Measurements from ENCODE around the gene TBC1D5.

TBC1D5 gene

GRCh38 chr3:17207019-17207418, 535.4 kb downstream of the TBC1D5 start:
- TF ChIP-seq, protein P1, sequence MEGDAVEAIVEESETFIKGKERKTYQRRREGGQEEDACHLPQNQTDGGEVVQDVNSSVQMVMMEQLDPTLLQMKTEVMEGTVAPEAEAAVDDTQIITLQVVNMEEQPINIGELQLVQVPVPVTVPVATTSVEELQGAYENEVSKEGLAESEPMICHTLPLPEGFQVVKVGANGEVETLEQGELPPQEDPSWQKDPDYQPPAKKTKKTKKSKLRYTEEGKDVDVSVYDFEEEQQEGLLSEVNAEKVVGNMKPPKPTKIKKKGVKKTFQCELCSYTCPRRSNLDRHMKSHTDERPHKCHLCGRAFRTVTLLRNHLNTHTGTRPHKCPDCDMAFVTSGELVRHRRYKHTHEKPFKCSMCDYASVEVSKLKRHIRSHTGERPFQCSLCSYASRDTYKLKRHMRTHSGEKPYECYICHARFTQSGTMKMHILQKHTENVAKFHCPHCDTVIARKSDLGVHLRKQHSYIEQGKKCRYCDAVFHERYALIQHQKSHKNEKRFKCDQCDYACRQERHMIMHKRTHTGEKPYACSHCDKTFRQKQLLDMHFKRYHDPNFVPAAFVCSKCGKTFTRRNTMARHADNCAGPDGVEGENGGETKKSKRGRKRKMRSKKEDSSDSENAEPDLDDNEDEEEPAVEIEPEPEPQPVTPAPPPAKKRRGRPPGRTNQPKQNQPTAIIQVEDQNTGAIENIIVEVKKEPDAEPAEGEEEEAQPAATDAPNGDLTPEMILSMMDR (IDR thresholded peaks at IDR 0.05; ENCODE audit: insufficient read depth, low read depth, low read length, missing control alignments), result no peak
- no peak overlapping the region for H3K4me3 ChIP-seq (ENCODE audit: low read depth, low read length)
- DNase-seq (ENCODE audit: low read depth), result no peak

DNA sequence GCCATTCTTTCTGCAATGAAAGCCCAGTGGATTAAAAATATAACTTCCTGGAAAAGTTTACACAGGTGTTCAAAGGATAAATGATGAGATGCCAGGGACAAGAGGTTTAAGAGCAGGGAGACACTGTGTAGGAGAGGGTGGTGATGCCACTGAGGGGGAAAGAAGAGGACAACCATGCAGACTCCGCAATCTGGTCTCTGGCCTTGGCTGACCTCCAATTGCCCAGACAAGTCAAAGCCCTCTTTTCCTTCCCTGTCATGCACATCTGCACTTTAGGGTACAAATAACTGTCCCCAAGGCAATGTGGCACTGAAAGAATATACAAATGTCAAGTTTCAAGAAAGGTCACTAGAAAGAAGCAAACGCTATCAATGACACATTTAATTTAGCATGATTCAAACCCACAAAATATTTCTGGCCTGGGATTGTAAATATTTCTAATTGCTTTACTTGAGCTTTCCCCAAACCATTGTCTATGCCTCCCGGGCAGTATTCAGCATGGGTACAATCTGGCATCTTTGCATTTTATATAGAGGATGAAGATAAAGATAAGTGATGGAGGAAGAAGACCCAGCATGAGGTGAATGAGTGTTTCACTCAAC, 538.3 kb downstream of the TBC1D5 start:
- TF ChIP-seq, protein P1 (IDR thresholded peaks at IDR 0.05; ENCODE audit: insufficient read depth, low read depth, low read length, missing control alignments), result no peak
- DNase-seq (ENCODE audit: low read depth), result no peak
- H3K4me3 ChIP-seq (ENCODE audit: low read depth, low read length), result no peak overlapping the region

GRCh38 chr3:17201538-17201937, 540.9 kb downstream of the TBC1D5 start:
- H3K4me3 ChIP-seq (ENCODE audit: low read depth, low read length), result no peak overlapping the region
- TF ChIP-seq, protein P1 (IDR thresholded peaks at IDR 0.05; ENCODE audit: insufficient read depth, low read depth, low read length, missing control alignments), result no peak
- no peak for DNase-seq (ENCODE audit: low read depth)

- TF ChIP-seq, protein P1 (IDR thresholded peaks at IDR 0.05; ENCODE audit: insufficient read depth, low read depth, low read length, missing control alignments), result peak; percentile 12
- DNase-seq (ENCODE audit: low read depth), result peak; percentile 78
- H3K4me3 ChIP-seq (ENCODE audit: low read depth, low read length), result no peak overlapping the region
Observed at GRCh38 chr3:17195856-17196604, 546.4 kb downstream of the TBC1D5 start.

DNA sequence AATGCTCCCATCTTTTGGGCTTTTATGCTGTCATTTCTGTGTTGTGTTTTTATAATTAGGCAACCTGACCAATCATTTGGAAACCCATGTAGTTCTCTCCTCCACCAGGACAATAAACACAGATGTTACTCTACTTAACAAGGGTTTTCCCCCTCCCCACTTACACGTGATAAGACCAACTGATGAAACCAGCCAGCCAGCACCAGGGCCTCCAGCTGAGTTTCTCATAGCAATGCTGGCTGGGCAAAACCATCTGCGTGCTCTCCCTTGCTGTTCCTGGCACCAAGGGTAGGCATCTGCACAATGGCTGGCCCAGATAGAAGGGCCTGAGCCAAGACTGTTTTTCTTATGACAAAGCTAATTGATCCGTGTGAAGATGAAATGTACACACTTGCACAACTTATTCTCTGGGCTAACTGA, 547.2 kb downstream of the TBC1D5 start:
- DNase-seq (ENCODE audit: low read depth), result peak; percentile 90
- TF ChIP-seq, protein P1 (IDR thresholded peaks at IDR 0.05; ENCODE audit: insufficient read depth, low read depth, low read length, missing control alignments), result no peak
- H3K4me3 ChIP-seq (ENCODE audit: low read depth, low read length), result no peak overlapping the region

DNA sequence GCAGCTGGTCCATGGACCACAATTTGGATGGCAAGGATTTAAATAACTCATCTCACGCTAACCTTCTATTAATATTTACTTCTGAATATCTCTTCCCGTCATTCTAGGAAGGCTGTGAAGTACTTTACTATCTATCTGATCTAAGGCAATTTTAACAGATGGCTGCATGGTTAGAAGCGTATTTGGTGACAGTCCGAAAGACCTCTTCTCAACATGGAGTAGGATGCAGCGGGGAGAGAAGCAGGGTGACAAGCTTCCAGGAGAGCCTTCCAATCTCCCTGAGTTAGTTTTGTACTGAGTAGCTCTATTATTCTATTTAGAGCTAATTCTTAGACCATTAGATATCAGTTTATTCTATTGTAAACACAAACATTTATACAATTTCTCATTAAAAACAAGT, 548.3 kb downstream of the TBC1D5 start:
- no peak overlapping the region for H3K4me3 ChIP-seq (ENCODE audit: low read depth, low read length)
- TF ChIP-seq, protein P1 (IDR thresholded peaks at IDR 0.05; ENCODE audit: insufficient read depth, low read depth, low read length, missing control alignments), result no peak
- no peak for DNase-seq (ENCODE audit: low read depth)

All from GM12865 (cell line).